Measurements from ENCODE around the gene MGLL.

GRCh38 chr3:127746400-127747057, 75.8 kb downstream of the MGLL start:
- no peak for TF ChIP-seq EZH2 (IDR thresholded peaks at IDR 0.05; ENCODE audit: insufficient read depth, low read length)
- TF ChIP-seq CTCF (IDR thresholded peaks at IDR 0.05; ENCODE audit: insufficient read depth, low read depth, low read length) = no peak
